Stomach (tissue), 4 donors: Measurements from ENCODE around the gene EMC9.

Experiments used
- POLR2A ChIP-seq, 4 donors: fragments of 450-650 bp; IDR thresholded peaks; one replicate each; pipeline ENCODE4 v1.6.1; 2016; ENCODE audit warnings: antibody characterized with exemption in 4 of 4, control low read depth in 2 of 4, mild to moderate bottlenecking in 1 of 4, moderate library complexity in 1 of 4
- TF ChIP-seq, protein P1 (sequence below), 7 experiments: fragments of 450-650 bp in 4 of 7; fragments of 200-600 bp in 3 of 7; sonication (generic) in 3 of 7; IDR thresholded peaks; one replicate each; pipeline ENCODE4 v1.5.1; 2016 to 2019; ENCODE audit warnings: antibody characterized with exemption in 7 of 7, control low read depth in 2 of 7, mild to moderate bottlenecking in 1 of 7

DNA sequence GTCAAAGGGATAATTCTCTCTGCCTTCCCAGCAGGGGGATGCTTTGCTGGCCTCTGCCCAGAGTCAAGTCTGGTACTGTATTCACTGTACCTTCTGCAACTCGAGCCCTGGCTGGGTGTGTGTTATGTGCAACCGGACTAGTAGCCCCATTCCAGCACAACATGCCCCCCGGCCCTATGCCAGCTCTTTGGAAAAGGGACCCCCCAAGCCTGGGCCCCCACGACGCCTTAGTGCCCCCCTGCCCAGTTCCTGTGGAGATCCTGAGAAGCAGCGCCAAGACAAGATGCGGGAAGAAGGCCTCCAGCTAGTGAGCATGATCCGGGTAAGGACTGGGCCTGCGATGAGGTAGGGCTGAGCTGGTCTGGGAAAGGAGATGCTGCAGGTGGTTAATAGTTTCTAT lies 9.2 kb upstream of the EMC9 start:
- TF ChIP-seq, protein P1, sequence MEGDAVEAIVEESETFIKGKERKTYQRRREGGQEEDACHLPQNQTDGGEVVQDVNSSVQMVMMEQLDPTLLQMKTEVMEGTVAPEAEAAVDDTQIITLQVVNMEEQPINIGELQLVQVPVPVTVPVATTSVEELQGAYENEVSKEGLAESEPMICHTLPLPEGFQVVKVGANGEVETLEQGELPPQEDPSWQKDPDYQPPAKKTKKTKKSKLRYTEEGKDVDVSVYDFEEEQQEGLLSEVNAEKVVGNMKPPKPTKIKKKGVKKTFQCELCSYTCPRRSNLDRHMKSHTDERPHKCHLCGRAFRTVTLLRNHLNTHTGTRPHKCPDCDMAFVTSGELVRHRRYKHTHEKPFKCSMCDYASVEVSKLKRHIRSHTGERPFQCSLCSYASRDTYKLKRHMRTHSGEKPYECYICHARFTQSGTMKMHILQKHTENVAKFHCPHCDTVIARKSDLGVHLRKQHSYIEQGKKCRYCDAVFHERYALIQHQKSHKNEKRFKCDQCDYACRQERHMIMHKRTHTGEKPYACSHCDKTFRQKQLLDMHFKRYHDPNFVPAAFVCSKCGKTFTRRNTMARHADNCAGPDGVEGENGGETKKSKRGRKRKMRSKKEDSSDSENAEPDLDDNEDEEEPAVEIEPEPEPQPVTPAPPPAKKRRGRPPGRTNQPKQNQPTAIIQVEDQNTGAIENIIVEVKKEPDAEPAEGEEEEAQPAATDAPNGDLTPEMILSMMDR (IDR thresholded peaks at IDR 0.05) = no peak
- no peak for TF ChIP-seq POLR2A (IDR thresholded peaks at IDR 0.05)
